Colonic mucosa (tissue), 4 donors: ENCODE measurements around the gene APPBP2. TPM values are rescaled to one million over a fixed set of nuclear protein-coding genes. Genes with fewer than 3 reads are reported as not detected.

Experiments used
- DNase-seq: peaks from one replicate; pipeline ENCODE4 v3.0.0-alpha.2; 2020
- H3K27ac ChIP-seq: fragments of 200-600 bp; one replicate; pipeline ENCODE4 v1.8.0; 2021
- H3K27me3 ChIP-seq: fragments of 200-600 bp; one replicate; pipeline ENCODE4 v1.8.0; 2021
- H3K36me3 ChIP-seq: fragments of 200-600 bp; one replicate; pipeline ENCODE4 v1.8.0; 2021
- H3K4me1 ChIP-seq: fragments of 200-600 bp; one replicate; pipeline ENCODE4 v1.8.0; 2021; ENCODE audit warnings: mild to moderate bottlenecking
- H3K4me3 ChIP-seq: fragments of 200-600 bp; one replicate; pipeline ENCODE4 v1.8.0; 2021
- H3K9ac ChIP-seq, 2 donors: one replicate each; pipeline ENCODE4 v1.7.0; 2013; ENCODE audit warnings: control low read depth in 2 of 2, low read depth in 2 of 2, low read length in 2 of 2
- H3K9me3 ChIP-seq: fragments of 200-600 bp; one replicate; pipeline ENCODE4 v1.8.0; 2021
- intact Hi-C: fragments of 100-400 bp; cut with DNase I; formaldehyde crosslinking; loops from one replicate; pipeline ENCODE4 v1.14.1; 2022
- total RNA-seq, 2 donors: library from RNA; stranded (reverse); fragmentation: NEBNext Ultra II Directional in 1 of 2; extraction: Animal tissue kit (Norgen Biotek cat#: 25700) in 1 of 2; gene quantifications; one replicate each; pipeline ENCODE4 v1.2.1, GENCODE V29; 2021
- TF ChIP-seq, protein P1 (sequence below): fragments of 200-600 bp; IDR thresholded peaks from one replicate; pipeline ENCODE4 v1.8.0; 2022; ENCODE audit warnings: antibody characterized with exemption, mild to moderate bottlenecking
- donor health status: healthy.
- donor health status: DM: no; HTN: no; CAD: no.
- donor health status: DM: no; HTN: no; CAD: no.

Gene APPBP2
- total RNA-seq, 2 donors from 2014 or later: 26.7 to 42.0 TPM

GRCh38 chr17:60445144-60445543 lies 80.9 kb downstream of the APPBP2 start:
- Histone ChIP-seq H3K9ac (no peak overlapping the region), H3K4me3 (no peak overlapping the region), H3K4me1 (no peaks in the 10 kb centered on the region), H3K27ac (no peak overlapping the region), H3K9me3 (no peaks in the 10 kb centered on the region), H3K36me3 (no peaks in the 10 kb centered on the region), H3K27me3 (no peaks in the 10 kb centered on the region)
- intact Hi-C loops: no loop called here
- DNase-seq: no peak
- TF ChIP-seq, protein P1, sequence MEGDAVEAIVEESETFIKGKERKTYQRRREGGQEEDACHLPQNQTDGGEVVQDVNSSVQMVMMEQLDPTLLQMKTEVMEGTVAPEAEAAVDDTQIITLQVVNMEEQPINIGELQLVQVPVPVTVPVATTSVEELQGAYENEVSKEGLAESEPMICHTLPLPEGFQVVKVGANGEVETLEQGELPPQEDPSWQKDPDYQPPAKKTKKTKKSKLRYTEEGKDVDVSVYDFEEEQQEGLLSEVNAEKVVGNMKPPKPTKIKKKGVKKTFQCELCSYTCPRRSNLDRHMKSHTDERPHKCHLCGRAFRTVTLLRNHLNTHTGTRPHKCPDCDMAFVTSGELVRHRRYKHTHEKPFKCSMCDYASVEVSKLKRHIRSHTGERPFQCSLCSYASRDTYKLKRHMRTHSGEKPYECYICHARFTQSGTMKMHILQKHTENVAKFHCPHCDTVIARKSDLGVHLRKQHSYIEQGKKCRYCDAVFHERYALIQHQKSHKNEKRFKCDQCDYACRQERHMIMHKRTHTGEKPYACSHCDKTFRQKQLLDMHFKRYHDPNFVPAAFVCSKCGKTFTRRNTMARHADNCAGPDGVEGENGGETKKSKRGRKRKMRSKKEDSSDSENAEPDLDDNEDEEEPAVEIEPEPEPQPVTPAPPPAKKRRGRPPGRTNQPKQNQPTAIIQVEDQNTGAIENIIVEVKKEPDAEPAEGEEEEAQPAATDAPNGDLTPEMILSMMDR: no peak

GRCh38 chr17:60443713-60444112 lies 82.3 kb downstream of the APPBP2 start:
- TF ChIP-seq, protein P1: no peak
- Histone ChIP-seq H3K9ac (no peak overlapping the region), H3K27me3 (no peaks in the 10 kb centered on the region), H3K36me3 (no peaks in the 10 kb centered on the region), H3K4me3 (no peak overlapping the region), H3K9me3 (no peaks in the 10 kb centered on the region), H3K4me1 (no peaks in the 10 kb centered on the region), H3K27ac (no peak overlapping the region)
- intact Hi-C loops: no loop called here
- DNase-seq: no peak

GRCh38 chr17:60442271-60443173 lies 83.5 kb downstream of the APPBP2 start:
- no peak for DNase-seq
- TF ChIP-seq, protein P1: no peak
- intact Hi-C loops: no loop called here
- H3K36me3 ChIP-seq: no peaks in the 10 kb centered on the region
- no peak overlapping the region for H3K27ac ChIP-seq
- no peaks in the 10 kb centered on the region for H3K9me3 ChIP-seq
- H3K4me1 ChIP-seq: no peaks in the 10 kb centered on the region
- H3K27me3 ChIP-seq: no peaks in the 10 kb centered on the region
- H3K4me3 ChIP-seq: no peak overlapping the region
- H3K9ac ChIP-seq: no peak overlapping the region

- intact Hi-C loops: loop anchor here (5.0 to 10.0 kb wide), 2 partner anchors 198 to 335 kb away; no protein-coding TSS in a partner anchor
- no peak for DNase-seq
- Histone ChIP-seq H3K36me3 (no peaks in the 10 kb centered on the region), H3K27ac (no peak overlapping the region), H3K9ac (no peak overlapping the region), H3K4me3 (no peak overlapping the region), H3K27me3 (no peaks in the 10 kb centered on the region), H3K9me3 (no peaks in the 10 kb centered on the region), H3K4me1 (no peaks in the 10 kb centered on the region)
- TF ChIP-seq, protein P1: no peak
These were observed 86.5 kb downstream of the APPBP2 start for GRCh38 chr17:60439501-60439900.

DNA sequence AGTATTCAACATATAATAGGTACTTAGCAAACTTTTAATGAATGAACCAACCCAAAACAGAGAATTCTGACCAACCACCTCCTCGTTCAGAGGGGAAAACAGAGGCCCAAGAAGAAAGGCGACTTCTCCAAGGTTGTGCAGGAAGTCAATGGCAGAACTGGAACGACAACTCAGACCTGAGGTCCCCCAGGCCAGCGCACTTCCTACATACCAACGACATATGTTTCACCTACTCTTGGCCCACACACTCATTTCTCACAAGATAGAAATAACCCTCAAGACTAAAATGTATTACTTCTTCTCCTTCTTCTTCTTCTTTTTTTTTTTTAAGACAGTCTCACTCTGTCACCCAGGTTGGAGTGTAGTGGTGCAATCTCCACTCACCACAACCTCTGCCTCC lies 89.4 kb downstream of the APPBP2 start:
- H3K4me1 ChIP-seq: no peaks in the 10 kb centered on the region
- no peak overlapping the region for H3K9ac ChIP-seq
- no peaks in the 10 kb centered on the region for H3K27me3 ChIP-seq
- TF ChIP-seq, protein P1: no peak
- H3K27ac ChIP-seq: no peak overlapping the region
- H3K36me3 ChIP-seq: no peaks in the 10 kb centered on the region
- no peak for DNase-seq
- intact Hi-C loops: loop anchor here (5.0 to 10.0 kb wide), 2 partner anchors 201 to 332 kb away; no protein-coding TSS in a partner anchor
- H3K4me3 ChIP-seq: no peak overlapping the region
- H3K9me3 ChIP-seq: no peaks in the 10 kb centered on the region
